Endodermal cell (in vitro differentiated cells): Measurements from ENCODE around the gene SYAP1. TPM values are rescaled to one million over a fixed set of nuclear protein-coding genes. Genes with fewer than 3 reads are reported as not detected.

Experiments
- DNase-seq: peaks from one replicate; pipeline ENCODE4 v3.0.0-alpha.2; 2017
- H3K27ac ChIP-seq: 2 replicates; pipeline ENCODE4 v1.5.1; 2013; ENCODE audit warnings: mild to moderate bottlenecking, low read depth, low read length, moderate library complexity
- H3K27me3 ChIP-seq: 2 replicates; pipeline ENCODE4 v1.6.1; 2013; ENCODE audit warnings: mild to moderate bottlenecking, low read length, moderate library complexity; ENCODE audit not compliant: insufficient read depth, control insufficient read depth, poor library complexity, severe bottlenecking
- H3K36me3 ChIP-seq: 2 replicates; pipeline ENCODE4 v1.7.0; 2013; ENCODE audit warnings: mild to moderate bottlenecking, low read length, moderate library complexity; ENCODE audit not compliant: control insufficient read depth, insufficient read depth
- H3K4me1 ChIP-seq: one replicate; pipeline ENCODE4 v1.7.0; 2013; ENCODE audit warnings: low read length; ENCODE audit not compliant: control insufficient read depth, insufficient read depth
- H3K4me3 ChIP-seq: 2 replicates; pipeline ENCODE4 v1.5.1; 2013; ENCODE audit warnings: mild to moderate bottlenecking, low read length, moderate library complexity
- H3K9ac ChIP-seq: 2 replicates; pipeline ENCODE4 v1.6.1; 2013; ENCODE audit warnings: mild to moderate bottlenecking, low read length, moderate library complexity; ENCODE audit not compliant: poor library complexity, severe bottlenecking; ENCODE audit errors: extremely low read depth
- H3K9me3 ChIP-seq: 2 replicates; pipeline ENCODE4 v1.6.1; 2013; ENCODE audit warnings: mild to moderate bottlenecking, low read length, moderate library complexity; ENCODE audit not compliant: control insufficient read depth
- H3K27ac Mint-ChIP-seq: 2 replicates; pipeline ENCODE4 v1.8.0; 2020; ENCODE audit warnings: mixed read lengths
- H3K27me3 Mint-ChIP-seq: 2 replicates; pipeline ENCODE4 v1.8.0; 2021; ENCODE audit warnings: mild to moderate bottlenecking, mixed read lengths; ENCODE audit not compliant: insufficient read depth
- H3K36me3 Mint-ChIP-seq: 2 replicates; pipeline ENCODE4 v1.8.0; 2020; ENCODE audit warnings: low read depth, mixed read lengths
- H3K4me1 Mint-ChIP-seq: 2 replicates; pipeline ENCODE4 v1.8.0; 2020; ENCODE audit warnings: mixed read lengths
- H3K4me3 Mint-ChIP-seq: 2 replicates; pipeline ENCODE4 v1.8.0; 2020; ENCODE audit warnings: mild to moderate bottlenecking, moderate library complexity, mixed read lengths
- H3K9me3 Mint-ChIP-seq: 2 replicates; pipeline ENCODE4 v1.8.0; 2020; ENCODE audit warnings: mild to moderate bottlenecking, mixed read lengths
- CTCF ChIP-seq: fragments of 200-600 bp; sonication (generic); conservative IDR thresholded peaks from 2 replicates; pipeline ENCODE4 v1.5.0; 2021; ENCODE audit warnings: antibody characterized with exemption, mild to moderate bottlenecking
- WGBS, 2 experiments: methylation state at CpG; one replicate each; pipeline versions ENCODE4 v1.1.5 to v1.1.7; 2013; ENCODE audit warnings: missing lambda C conversion rate in 2 of 2, mixed read lengths in 1 of 2; ENCODE audit not compliant: insufficient coverage in 1 of 2, insufficient read length in 1 of 2; 5-methylcytosine and 5-hydroxymethylcytosine counted together
- total RNA-seq, 2 donors: library from RNA; stranded (reverse); fragmentation: NEBNext Ultra II Directional in 1 of 2; extraction: Animal tissue kit (Norgen Biotek cat#: 25700) in 1 of 2; gene quantifications; 2 replicates in 1 of 2; 3 replicates in 1 of 2; pipeline ENCODE4 v1.2.1, GENCODE V29; 2021

Gene SYAP1
- total RNA-seq, 2 donors from 2014 or later, result 22.4 to 40.6 TPM

GRCh38 chrX:16702700-16703599, 16.5 kb upstream of the SYAP1 start:
- Mint-ChIP-seq H3K36me3 (peaks cover 63% of the 10 kb centered on the region), H3K9me3 (no peaks in the 10 kb centered on the region), H3K27ac (no peak overlapping the region), H3K4me1 (no peaks in the 10 kb centered on the region), H3K27me3 (no peaks in the 10 kb centered on the region), H3K4me3 (no peak overlapping the region)
- Histone ChIP-seq H3K9ac (no peak overlapping the region), H3K27me3 (no peaks in the 10 kb centered on the region), H3K4me3 (no peak overlapping the region), H3K36me3 (peaks cover 27% of the 10 kb centered on the region), H3K27ac (no peak overlapping the region), H3K9me3 (no peaks in the 10 kb centered on the region), H3K4me1 (no peaks in the 10 kb centered on the region)
- 96 to 100% methylated on average over 4 to 15 of the region's 15 CpGs for WGBS, 2 experiments
- TF ChIP-seq CTCF, result no peak
- DNase-seq, result no peak

DNA sequence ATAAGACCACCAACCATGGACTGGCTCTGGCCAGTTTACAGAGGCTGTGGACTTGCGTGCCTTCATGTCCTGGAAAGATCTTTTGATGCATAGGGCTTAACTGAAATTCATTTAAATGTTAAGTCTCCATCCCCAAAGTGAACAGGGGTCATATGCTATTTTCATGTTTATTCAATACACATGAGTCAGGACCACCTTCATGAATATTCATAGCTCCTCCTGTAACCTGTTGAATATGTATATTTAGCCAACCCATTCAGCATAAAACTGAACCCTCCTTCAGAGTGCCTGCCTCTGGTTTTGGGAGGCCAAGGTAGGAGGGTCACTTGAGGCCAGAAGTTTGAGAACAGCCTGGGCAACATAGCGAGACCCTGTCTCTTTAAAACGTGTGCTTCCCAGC, 14.0 kb upstream of the SYAP1 start:
- Histone ChIP-seq H3K36me3 (peaks cover 22% of the 10 kb centered on the region), H3K4me3 (no peak overlapping the region), H3K27me3 (no peaks in the 10 kb centered on the region), H3K27ac (no peak overlapping the region), H3K9ac (no peak overlapping the region), H3K9me3 (no peaks in the 10 kb centered on the region), H3K4me1 (no peaks in the 10 kb centered on the region)
- no peak for TF ChIP-seq CTCF
- no peaks in the 10 kb centered on the region for H3K4me1 Mint-ChIP-seq
- peaks cover 63% of the 10 kb centered on the region for H3K36me3 Mint-ChIP-seq
- H3K27me3 Mint-ChIP-seq, result no peaks in the 10 kb centered on the region
- H3K9me3 Mint-ChIP-seq, result no peaks in the 10 kb centered on the region
- H3K27ac Mint-ChIP-seq, result no peak overlapping the region
- WGBS, 2 experiments, result 96 to 100% methylated on average over 1 to 3 of the region's 3 CpGs
- H3K4me3 Mint-ChIP-seq, result no peak overlapping the region
- no peak for DNase-seq

DNA sequence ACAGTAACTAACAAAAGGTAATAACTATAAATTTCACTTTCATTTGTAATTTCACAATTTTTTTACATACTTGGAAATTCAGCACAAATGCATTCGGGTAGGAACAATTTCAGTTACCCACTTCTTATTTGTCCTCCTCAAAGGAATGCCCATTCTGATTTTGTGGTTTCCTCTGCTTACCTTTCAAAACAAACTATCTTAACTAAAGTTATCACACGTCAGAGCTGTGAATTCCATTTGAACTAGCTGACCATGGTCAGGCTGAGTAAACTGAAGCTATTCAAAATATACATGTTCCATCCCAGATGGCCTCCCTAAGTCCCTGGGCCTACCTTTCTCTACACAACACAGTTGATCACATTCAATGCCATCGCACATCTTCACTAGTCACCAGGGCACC, 11.4 kb upstream of the SYAP1 start:
- no peak for DNase-seq
- no peak for TF ChIP-seq CTCF
- Histone ChIP-seq H3K36me3 (peaks cover 7% of the 10 kb centered on the region), H3K4me1 (no peaks in the 10 kb centered on the region), H3K27me3 (no peaks in the 10 kb centered on the region), H3K27ac (no peak overlapping the region), H3K9ac (no peak overlapping the region), H3K9me3 (no peaks in the 10 kb centered on the region), H3K4me3 (no peak overlapping the region)
- Mint-ChIP-seq H3K4me3 (no peak overlapping the region), H3K36me3 (peaks cover 42% of the 10 kb centered on the region), H3K9me3 (no peaks in the 10 kb centered on the region), H3K27me3 (no peaks in the 10 kb centered on the region), H3K27ac (no peak overlapping the region), H3K4me1 (peaks cover 10% of the 10 kb centered on the region)
- WGBS, 2 experiments, result 88% methylated on average over 3 of the region's 3 CpGs; no CpG with 5 or more reads in 1 of the 2 experiments
